ENCODE data around the gene ABHD17A.

DNA sequence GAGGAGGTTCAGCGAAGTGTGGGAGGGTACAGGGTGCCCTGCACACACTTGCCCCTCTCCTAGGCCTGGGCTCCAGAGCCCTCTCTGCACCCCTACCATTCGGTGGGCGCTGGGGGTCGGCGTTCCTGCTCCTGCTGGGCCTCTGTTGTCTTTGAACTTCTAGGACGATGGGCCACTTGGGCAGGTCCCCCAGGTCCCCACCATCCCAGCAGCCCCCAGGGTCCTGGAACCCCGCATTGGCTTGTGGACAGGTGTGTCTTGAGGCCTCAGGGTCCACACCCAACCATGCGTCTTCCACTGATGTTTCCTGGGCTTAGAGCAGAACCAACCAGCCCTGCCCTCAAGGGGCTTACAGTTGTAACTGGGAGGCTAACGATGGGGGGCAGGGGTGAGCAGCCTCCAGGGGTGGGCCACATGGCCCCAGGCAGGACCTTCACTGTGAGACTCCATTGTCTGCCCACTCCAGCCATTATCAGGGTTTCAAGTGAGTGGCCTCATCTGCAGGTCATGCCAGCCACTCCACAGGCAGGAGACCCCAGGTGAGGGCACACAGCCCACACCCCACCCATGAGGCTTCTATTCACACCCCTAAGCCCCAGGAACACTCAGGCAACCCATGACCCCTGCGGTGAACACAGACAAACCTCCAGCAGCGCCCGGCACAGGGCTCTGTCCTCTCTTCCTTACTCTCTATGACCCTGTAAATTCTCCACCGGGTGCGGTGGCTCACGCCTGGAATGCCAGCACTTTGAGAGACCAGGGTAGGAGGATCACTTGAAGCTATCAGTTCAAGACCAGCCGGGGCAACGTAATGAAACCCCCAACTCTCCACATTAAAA is 19.9 kb downstream of the ABHD17A start:
- TF ChIP-seq, protein P1, sequence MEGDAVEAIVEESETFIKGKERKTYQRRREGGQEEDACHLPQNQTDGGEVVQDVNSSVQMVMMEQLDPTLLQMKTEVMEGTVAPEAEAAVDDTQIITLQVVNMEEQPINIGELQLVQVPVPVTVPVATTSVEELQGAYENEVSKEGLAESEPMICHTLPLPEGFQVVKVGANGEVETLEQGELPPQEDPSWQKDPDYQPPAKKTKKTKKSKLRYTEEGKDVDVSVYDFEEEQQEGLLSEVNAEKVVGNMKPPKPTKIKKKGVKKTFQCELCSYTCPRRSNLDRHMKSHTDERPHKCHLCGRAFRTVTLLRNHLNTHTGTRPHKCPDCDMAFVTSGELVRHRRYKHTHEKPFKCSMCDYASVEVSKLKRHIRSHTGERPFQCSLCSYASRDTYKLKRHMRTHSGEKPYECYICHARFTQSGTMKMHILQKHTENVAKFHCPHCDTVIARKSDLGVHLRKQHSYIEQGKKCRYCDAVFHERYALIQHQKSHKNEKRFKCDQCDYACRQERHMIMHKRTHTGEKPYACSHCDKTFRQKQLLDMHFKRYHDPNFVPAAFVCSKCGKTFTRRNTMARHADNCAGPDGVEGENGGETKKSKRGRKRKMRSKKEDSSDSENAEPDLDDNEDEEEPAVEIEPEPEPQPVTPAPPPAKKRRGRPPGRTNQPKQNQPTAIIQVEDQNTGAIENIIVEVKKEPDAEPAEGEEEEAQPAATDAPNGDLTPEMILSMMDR (IDR thresholded peaks at IDR 0.05), result no peak
- TF ChIP-seq POLR2A (IDR thresholded peaks at IDR 0.05), result no peak
- no peak for TF ChIP-seq POLR2AphosphoS5 (IDR thresholded peaks at IDR 0.05)
- no peak for TF ChIP-seq EP300 (IDR thresholded peaks at IDR 0.05)
